Hindlimb muscle (tissue), 1 donor: ENCODE measurements around the gene OXT. TPM values are rescaled to one million over a fixed set of nuclear protein-coding genes. Genes with fewer than 3 reads are reported as not detected.
"Not testable (repeated sequence)": the region's sequence is repeated elsewhere in the genome, so short reads cannot be mapped to it uniquely, and the experiment has no call there.

Source experiments
- DNase-seq: peaks from one replicate; pipeline ENCODE4 v3.0.0-alpha.2; 2013
- polyA plus RNA-seq: library from polyadenylated mRNA; unstranded; fragments of 120-200 nt; gene quantifications from one replicate; pipeline ENCODE4 v1.2.1, GENCODE V29; 2013; ENCODE audit not compliant: insufficient read length

Gene OXT
- polyA plus RNA-seq, 1 donor = 0.50 TPM

DNA sequence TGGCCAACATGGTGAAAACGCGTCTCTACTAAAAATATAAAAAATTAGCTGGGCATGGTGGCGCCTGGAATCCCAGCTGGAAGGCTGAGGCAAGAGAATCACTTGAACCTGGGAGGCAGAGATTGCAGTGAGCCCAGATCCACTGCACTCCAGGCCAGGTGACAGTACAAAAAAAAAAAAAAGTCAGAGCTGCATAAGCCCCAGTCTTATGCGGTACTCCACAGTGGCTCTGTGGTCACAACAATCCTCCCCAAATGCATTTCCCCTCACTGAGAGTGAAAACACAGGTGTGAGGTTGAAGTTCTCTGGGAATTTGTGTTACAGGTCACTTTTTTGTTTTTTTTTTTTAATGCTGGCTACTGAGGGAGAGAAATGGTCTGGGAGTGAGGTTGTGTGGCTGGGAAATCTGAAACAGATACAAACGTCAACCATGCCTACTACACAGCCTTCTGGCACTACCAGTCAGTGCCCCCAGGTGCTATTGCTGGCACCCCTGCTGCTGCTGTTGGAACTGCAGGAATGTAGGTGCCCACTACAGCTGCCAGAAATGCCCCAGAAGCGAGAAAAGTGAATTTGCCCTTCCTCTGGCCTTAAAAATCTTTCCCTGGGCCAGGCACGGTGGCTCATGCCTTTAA is 19.9 kb upstream of the OXT start:
- DNase-seq = no peak

GRCh38 chr20:3059489-3059888 is 11.9 kb upstream of the OXT start:
- no peak for DNase-seq

DNA sequence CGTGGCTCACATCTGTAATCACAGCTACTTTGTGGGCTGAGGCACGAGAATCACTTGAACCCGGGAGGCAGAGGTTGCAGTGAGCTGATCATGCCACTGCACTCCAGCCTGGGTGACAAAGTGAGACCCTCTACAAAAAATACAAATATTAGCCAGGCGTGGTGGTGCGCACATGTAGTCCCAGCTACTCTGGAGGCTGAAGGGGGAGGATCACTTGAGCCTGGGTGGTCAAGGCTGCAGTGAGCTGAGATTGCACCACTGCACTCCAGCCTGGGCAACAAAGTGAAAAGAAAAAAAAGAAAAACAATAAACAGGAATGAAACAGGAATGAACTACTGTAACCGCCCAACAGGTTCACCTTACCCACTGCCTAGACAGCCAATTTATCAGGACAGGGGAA is 7.3 kb upstream of the OXT start:
- DNase-seq = not testable (repeated sequence)

- no peak for DNase-seq
These were observed 4.0 kb upstream of the OXT start for GRCh38 chr20:3067139-3068014.

GRCh38 chr20:3068075-3068474 is 3.3 kb upstream of the OXT start:
- no peak for DNase-seq

DNA sequence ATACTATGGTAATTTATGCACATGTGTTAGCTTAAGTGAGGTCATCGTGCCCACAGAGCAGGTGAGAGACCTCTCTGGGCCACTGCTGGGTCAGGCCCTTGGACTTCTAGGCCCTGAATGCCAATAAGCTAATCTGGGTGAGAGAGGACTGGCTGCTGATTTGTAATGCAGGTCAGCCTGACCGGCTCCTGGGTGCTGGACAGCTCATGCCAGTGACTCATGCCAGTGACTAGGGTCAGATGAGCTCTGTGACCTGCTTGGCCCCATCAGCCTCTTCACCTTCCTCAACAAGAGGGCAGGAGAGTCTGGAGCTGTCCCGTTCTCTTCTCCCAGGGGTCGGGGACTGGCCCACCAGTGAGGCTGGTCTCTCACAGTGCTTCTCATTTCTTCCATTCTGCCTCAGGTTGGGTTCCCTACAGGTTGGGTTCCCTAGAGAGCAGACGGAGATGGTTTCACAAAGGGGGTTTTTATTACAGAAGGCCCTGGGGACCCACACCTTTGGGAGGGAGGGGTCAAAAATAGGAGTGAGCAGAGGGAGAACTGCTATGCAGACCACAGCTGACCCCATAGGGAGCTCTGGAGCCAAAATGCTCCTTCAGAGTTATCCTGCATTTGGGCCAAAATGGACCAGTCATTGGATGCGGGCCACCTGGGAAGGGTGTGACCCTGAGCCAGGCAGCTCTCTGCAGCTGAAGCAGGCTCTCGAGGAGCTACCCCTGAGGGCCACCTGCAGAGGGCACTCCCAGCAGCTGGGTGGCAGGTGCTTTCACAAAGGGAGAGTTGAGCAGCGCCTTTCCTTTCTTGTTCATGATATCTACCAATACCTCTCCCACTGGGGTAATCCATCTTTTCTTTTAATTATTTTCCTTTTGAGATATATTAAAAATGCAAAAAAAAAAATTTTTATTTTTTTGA is 2.2 kb upstream of the OXT start:
- no peak for DNase-seq

GRCh38 chr20:3070725-3071124 is 695 bp upstream of the OXT start:
- DNase-seq = no peak

- DNase-seq = no peak
These were observed 182 bp upstream of the OXT start for GRCh38 chr20:3071266-3071609.

DNA sequence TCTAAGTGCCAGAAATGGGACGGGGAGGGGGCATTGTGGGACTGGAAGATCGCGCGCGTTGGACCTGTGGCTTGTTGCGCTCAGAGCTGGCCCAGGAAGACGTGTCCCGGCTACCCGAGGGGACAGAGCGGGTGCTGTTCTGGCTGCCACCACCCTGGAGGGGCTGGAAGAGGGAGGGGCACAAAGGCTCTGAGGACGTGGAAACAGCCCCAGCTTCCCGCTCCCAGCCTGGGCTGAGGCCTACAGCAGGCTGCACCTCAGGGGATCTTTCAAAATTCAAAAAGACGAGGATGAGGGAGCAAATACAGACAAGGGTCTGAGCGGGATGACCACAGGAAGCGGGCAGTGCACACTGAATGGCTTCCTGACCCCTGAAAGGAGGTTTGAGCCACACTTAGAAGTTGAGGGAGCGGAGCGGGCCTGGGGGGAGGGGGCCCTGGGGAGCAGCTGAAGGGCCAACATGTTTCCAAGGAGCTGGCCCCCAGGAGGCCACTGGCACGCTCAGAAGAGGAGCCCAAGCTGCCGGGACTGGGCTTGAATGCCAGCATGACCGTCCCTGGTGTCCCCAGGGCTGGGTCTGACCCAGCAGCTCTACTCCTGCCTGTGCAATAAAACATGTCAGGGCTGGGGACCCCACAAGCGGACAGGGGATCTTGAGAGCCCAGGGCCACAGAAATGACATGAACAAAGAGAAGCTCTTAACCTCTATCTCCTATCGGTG is 1.3 kb downstream of the OXT start:
- no peak for DNase-seq

DNA sequence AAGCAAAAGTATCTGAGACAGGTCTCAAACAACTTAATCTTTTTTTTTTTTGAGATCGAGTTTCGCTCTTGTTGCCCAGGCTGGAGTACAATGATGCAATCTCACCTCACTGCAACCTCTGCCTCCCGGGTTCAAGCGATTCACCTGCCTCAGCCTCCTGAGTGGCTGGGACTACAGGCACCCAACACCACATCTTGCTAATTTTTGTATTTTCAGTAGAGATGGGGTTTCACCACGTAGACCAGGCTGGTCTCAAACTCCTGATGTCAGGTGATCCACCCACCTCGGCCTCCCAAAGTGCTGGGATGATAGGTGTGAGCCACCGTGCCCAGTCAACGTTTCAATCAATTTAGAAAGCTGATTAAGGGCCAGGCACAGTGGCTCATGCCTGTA is 1.8 kb downstream of the OXT start:
- DNase-seq = not testable (repeated sequence)

GRCh38 chr20:3074812-3075211 is 3.4 kb downstream of the OXT start:
- no peak for DNase-seq

DNA sequence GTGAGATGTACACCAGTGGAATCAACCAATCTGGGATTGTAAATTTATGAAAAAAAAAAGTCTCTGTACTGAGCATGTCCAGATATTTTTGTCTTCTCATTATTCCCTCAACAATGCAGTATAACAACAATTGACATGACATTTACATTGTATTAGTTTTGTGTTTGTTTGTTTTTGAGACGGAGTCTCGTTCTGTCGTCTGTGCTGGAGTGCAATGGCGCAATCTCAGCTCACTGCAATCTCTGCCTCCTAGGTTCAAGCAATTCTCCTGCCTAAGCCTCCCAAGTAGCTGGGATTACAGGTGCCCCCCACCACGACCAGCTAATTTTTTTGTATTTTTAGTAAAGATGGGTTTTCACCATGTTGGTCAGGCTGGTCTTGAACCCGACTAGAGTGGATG is 3.9 kb downstream of the OXT start:
- not testable (repeated sequence) for DNase-seq

DNA sequence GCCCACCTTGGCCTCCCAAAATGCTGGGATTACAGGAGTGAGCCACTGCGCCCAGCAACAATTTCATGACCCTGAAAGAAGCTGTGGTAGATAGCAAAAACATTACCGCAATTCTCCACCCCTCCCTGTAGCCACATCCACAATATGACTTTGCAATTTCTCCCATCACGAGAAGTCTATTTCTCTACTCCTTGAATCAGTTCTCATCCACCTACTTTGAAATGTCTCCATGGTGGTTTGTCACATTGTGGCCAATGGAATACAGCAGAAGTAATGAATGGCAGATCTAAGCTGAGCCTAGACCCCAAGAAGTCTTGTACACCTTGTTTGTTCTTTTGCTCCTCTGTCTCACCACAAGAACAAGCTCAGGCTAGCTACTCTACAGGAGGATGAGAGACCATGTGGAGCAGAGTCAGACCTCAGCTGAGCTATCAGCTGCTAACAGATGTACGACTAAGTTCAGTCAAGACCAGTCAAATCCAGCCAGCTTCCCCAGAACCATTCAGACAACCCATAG is 6.3 kb downstream of the OXT start:
- DNase-seq = no peak

DNA sequence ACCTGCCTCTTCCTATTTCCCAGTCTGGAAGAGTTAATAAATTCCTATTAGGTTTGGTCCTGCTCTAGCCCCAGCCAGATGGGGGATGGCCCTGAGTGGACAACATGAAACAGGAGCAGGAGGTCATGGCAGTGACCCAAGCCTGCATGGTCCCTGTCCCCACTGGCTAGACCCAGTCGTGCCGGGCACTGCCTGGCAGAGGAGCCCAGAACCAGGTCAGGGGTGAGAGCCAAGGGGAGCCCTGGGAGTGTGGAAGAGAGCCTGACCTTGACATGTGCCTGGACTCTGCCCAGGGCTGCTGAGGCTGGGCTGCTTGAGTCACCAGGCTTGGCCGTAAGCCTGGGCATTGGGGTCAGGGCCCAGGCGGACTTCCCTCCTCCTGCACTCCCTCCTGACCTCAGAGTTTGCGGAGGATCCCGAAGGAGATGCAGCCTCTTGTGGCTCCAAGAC is 9.5 kb downstream of the OXT start:
- no peak for DNase-seq

- DNase-seq = no peak
These were observed 10.2 kb downstream of the OXT start for GRCh38 chr20:3081641-3082040.

GRCh38 chr20:3082306-3082951 is 11.0 kb downstream of the OXT start:
- no peak for DNase-seq

DNA sequence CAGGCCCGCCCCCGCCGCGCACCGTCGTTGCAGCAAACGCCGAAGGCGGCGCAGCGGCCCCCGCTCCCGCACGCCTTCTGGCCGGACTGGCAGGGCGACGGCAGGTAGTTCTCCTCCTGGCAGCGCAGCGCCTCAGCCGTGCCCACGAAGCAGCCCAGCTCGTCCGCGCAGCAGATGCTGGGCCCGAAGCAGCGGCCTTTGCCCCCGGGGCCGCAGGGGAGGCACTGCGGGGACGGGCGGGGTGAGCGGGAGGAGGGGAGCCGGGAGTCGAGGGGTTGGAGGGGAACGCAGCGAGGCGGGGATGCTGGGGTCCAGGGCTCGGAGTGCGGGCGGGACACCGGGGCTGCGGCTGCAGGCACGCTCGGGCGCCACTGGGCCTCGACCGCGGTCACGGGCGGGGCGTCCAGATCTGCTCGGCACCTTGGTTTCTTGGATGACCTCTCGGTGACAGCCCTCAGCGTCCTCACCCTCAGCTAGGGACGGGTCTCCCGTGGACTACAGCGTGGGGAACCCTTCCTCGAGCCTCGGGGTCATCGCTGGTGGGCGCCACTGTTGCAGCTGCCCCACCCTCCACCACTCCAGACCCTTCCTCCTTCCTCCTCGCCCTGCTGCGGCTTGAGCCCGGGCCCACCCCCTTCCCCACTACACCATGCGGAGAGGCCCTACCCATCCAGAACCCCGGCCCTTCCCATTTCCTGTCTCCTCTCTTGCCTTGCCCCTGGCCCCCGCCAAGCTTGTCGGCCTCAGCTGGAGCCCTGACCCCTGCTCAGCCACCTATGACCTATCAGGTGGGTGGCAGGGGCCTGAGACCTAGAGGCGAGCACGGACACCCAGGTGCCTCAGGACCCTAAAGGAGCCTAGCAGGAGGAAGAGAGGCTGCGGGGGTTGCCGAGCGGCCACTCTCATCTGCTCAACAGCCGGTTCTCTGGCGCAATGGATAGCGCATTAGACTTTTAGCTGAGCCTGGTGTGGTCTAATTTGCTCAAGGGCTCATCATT is 11.8 kb downstream of the OXT start:
- DNase-seq = no peak

GRCh38 chr20:3084283-3084985 is 13.0 kb downstream of the OXT start, which contains the start of gene AVP:
AVP (minus strand) TSS chr20:3084724; CDS start chr20:3084674, 50 bp downstream.
- DNase-seq = no peak

DNA sequence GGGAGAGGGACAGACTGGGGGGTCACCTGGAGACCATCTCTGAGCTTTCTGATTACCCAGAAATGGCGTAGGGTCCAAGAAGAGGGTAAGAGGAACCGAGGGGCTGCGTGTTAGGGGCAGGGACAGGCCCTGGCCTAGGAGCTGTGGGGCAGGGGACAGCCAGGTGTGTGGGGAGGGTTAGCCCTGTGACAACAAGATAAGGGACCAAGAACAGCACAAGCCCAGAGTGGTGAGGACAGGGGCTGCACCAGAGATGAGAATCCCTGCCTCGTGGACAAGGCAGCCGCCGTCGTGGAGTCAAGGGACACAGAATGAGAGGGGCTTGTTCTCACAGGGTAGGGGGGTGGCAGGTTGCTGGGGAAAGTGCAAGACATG is 13.6 kb downstream of the OXT start:
- no peak for DNase-seq
